HL-60 (cell line): ENCODE results near the gene TDRD10.

ENCODE experiments used
- DNase-seq, 2 experiments: peaks; one replicate each; pipeline ENCODE4 v3.0.0-alpha.2; 2010 to 2020; ENCODE audit warnings: low read depth in 1 of 2, low spot score in 1 of 2
- H3K27ac ChIP-seq: fragments of 250-450 bp; sonication (Bioruptor Pico); replicated peaks from 2 replicates; pipeline ENCODE4 v1.5.1; 2020; ENCODE audit warnings: mild to moderate bottlenecking, moderate library complexity
- H3K27me3 ChIP-seq: fragments of 250-450 bp; sonication (Bioruptor Pico); 2 replicates; pipeline ENCODE4 v1.5.1; 2021; ENCODE audit warnings: mild to moderate bottlenecking, moderate library complexity; ENCODE audit not compliant: insufficient read depth, poor library complexity, severe bottlenecking
- H3K4me3 ChIP-seq: replicated peaks from 2 replicates; pipeline ENCODE4 v1.5.1; 2011; ENCODE audit warnings: mild to moderate bottlenecking, control low read depth, low read length; ENCODE audit not compliant: insufficient read depth
- GABPA ChIP-seq: IDR thresholded peaks from 2 replicates; pipeline ENCODE4 v1.6.1; 2012; ENCODE audit warnings: low read depth
- POLR2AphosphoS5 ChIP-seq: IDR thresholded peaks from 2 replicates; pipeline ENCODE4 v1.6.1; 2012; ENCODE audit warnings: low read depth
- SPI1 ChIP-seq: IDR thresholded peaks from 2 replicates; pipeline ENCODE4 v1.6.1; 2012; ENCODE audit warnings: low read depth, mild to moderate bottlenecking, borderline replicate concordance
- TF ChIP-seq, protein P1 (sequence below): IDR thresholded peaks from 2 replicates; pipeline ENCODE4 v1.6.1; 2012; ENCODE audit warnings: low read depth; ENCODE audit not compliant: insufficient replicate concordance
- TF ChIP-seq, protein P2 (sequence below): IDR thresholded peaks from one replicate; pipeline ENCODE4 v1.5.1; 2011; ENCODE audit warnings: low read length, control low read depth, inconsistent platforms; ENCODE audit not compliant: insufficient read depth

The TDRD10 gene

GRCh38 chr1:154586641-154587040 is 84.6 kb downstream of the TDRD10 start:
- Histone ChIP-seq H3K27ac (no peak overlapping the region), H3K27me3 (no peaks in the 10 kb centered on the region), H3K4me3 (no peak overlapping the region)
- DNase-seq: no peak
- TF ChIP-seq SPI1 (no peak), POLR2AphosphoS5 (no peak), GABPA (no peak)
- TF ChIP-seq, protein P1, sequence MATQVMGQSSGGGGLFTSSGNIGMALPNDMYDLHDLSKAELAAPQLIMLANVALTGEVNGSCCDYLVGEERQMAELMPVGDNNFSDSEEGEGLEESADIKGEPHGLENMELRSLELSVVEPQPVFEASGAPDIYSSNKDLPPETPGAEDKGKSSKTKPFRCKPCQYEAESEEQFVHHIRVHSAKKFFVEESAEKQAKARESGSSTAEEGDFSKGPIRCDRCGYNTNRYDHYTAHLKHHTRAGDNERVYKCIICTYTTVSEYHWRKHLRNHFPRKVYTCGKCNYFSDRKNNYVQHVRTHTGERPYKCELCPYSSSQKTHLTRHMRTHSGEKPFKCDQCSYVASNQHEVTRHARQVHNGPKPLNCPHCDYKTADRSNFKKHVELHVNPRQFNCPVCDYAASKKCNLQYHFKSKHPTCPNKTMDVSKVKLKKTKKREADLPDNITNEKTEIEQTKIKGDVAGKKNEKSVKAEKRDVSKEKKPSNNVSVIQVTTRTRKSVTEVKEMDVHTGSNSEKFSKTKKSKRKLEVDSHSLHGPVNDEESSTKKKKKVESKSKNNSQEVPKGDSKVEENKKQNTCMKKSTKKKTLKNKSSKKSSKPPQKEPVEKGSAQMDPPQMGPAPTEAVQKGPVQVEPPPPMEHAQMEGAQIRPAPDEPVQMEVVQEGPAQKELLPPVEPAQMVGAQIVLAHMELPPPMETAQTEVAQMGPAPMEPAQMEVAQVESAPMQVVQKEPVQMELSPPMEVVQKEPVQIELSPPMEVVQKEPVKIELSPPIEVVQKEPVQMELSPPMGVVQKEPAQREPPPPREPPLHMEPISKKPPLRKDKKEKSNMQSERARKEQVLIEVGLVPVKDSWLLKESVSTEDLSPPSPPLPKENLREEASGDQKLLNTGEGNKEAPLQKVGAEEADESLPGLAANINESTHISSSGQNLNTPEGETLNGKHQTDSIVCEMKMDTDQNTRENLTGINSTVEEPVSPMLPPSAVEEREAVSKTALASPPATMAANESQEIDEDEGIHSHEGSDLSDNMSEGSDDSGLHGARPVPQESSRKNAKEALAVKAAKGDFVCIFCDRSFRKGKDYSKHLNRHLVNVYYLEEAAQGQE: no peak
- TF ChIP-seq, protein P2, sequence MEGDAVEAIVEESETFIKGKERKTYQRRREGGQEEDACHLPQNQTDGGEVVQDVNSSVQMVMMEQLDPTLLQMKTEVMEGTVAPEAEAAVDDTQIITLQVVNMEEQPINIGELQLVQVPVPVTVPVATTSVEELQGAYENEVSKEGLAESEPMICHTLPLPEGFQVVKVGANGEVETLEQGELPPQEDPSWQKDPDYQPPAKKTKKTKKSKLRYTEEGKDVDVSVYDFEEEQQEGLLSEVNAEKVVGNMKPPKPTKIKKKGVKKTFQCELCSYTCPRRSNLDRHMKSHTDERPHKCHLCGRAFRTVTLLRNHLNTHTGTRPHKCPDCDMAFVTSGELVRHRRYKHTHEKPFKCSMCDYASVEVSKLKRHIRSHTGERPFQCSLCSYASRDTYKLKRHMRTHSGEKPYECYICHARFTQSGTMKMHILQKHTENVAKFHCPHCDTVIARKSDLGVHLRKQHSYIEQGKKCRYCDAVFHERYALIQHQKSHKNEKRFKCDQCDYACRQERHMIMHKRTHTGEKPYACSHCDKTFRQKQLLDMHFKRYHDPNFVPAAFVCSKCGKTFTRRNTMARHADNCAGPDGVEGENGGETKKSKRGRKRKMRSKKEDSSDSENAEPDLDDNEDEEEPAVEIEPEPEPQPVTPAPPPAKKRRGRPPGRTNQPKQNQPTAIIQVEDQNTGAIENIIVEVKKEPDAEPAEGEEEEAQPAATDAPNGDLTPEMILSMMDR: no peak

- TF ChIP-seq, protein P1: no peak
- no peak for TF ChIP-seq POLR2AphosphoS5
- no peak for TF ChIP-seq GABPA
- TF ChIP-seq, protein P2: no peak
- no peak for TF ChIP-seq SPI1
- no peak overlapping the region for H3K27ac ChIP-seq
- no peaks in the 10 kb centered on the region for H3K27me3 ChIP-seq
- DNase-seq: no peak
- no peak overlapping the region for H3K4me3 ChIP-seq
Observed at GRCh38 chr1:154589780-154590179, 87.8 kb downstream of the TDRD10 start.

- no peaks in the 10 kb centered on the region for H3K27me3 ChIP-seq
- no peak overlapping the region for H3K27ac ChIP-seq
- no peak overlapping the region for H3K4me3 ChIP-seq
- TF ChIP-seq GABPA: no peak
- TF ChIP-seq, protein P2: no peak
- TF ChIP-seq, protein P1: no peak
- TF ChIP-seq POLR2AphosphoS5: no peak
- TF ChIP-seq SPI1: no peak
- no peak for DNase-seq
Observed at GRCh38 chr1:154590756-154591155, 88.7 kb downstream of the TDRD10 start.
